ENCODE measurements around the gene SIKE1. TPM values are rescaled to one million over a fixed set of nuclear protein-coding genes. Genes with fewer than 3 reads are reported as not detected.
"Not testable (repeated sequence)": the region's sequence is repeated elsewhere in the genome, so short reads cannot be mapped to it uniquely, and the experiment has no call there.

SIKE1 gene
- 10 to 100 TPM; 26.0 to 43.2 TPM for total RNA-seq

GRCh38 chr1:114780344-114781226 lies at the start of gene SIKE1:
TSS of gene SIKE1 (minus strand) at chr1:114780685. CDS start at chr1:114780607, 78 bp downstream.
- no peak for TF ChIP-seq CTCF (IDR thresholded peaks at IDR 0.05)
- Histone ChIP-seq H3K27me3 (replicated peaks; ENCODE audit: insufficient read depth) (no peaks in the 10 kb centered on the region), H3K9me3 (no peaks in the 10 kb centered on the region), H3K27ac (peak within 1 kb of the TSS; percentile 86 to 93), H3K36me3 (peaks cover 4% of the 10 kb centered on the region), H3K4me3 (peak within 1 kb of the TSS; percentile 100), H3K4me1 (ENCODE audit: control insufficient read depth in 1 of 2, low read depth in 2 of 2) (peaks cover 0 to 15% of the 10 kb centered on the region in 2 donors)
- ATAC-seq (ENCODE audit: insufficient number of reproducible peaks, low FRiP score, low read depth) (peak; percentile 82), DNase-seq (ENCODE audit: low spot score) (peak; percentile 86)

GRCh38 chr1:114830075-114830474 lies 49.6 kb upstream of the SIKE1 start:
- H3K4me3 ChIP-seq; H3K4me1 ChIP-seq (ENCODE audit: control insufficient read depth in 1 of 2, low read depth in 2 of 2); H3K27ac ChIP-seq; DNase-seq (ENCODE audit: low spot score); ATAC-seq (ENCODE audit: insufficient number of reproducible peaks, low FRiP score, low read depth); H3K27me3 ChIP-seq (replicated peaks; ENCODE audit: insufficient read depth); H3K36me3 ChIP-seq; H3K9me3 ChIP-seq: not testable (repeated sequence)

- Histone ChIP-seq H3K4me3 (no peak overlapping the region), H3K4me1 (ENCODE audit: control insufficient read depth in 1 of 2, low read depth in 2 of 2) (no peaks in the 10 kb centered on the region), H3K9me3 (no peaks in the 10 kb centered on the region), H3K27me3 (replicated peaks; ENCODE audit: insufficient read depth) (no peaks in the 10 kb centered on the region), H3K36me3 (no peaks in the 10 kb centered on the region), H3K27ac (no peak overlapping the region)
- ATAC-seq (ENCODE audit: insufficient number of reproducible peaks, low FRiP score, low read depth) (no peak), DNase-seq (ENCODE audit: low spot score) (no peak)
- no peak for TF ChIP-seq CTCF (IDR thresholded peaks at IDR 0.05)
These were observed 47.8 kb upstream of the SIKE1 start for GRCh38 chr1:114828251-114828650.

GRCh38 chr1:114821978-114822377 lies 41.5 kb upstream of the SIKE1 start:
- no peaks in the 10 kb centered on the region for H3K36me3 ChIP-seq
- TF ChIP-seq CTCF (IDR thresholded peaks at IDR 0.05): no peak
- H3K27me3 ChIP-seq (replicated peaks; ENCODE audit: insufficient read depth): no peaks in the 10 kb centered on the region
- H3K4me3 ChIP-seq: no peak overlapping the region
- no peaks in the 10 kb centered on the region for H3K4me1 ChIP-seq (ENCODE audit: control insufficient read depth in 1 of 2, low read depth in 2 of 2)
- ATAC-seq (ENCODE audit: insufficient number of reproducible peaks, low FRiP score, low read depth) (no peak), DNase-seq (ENCODE audit: low spot score) (no peak)
- H3K27ac ChIP-seq: no peak overlapping the region
- peaks cover 3% of the 10 kb centered on the region for H3K9me3 ChIP-seq

- no peaks in the 10 kb centered on the region for H3K4me1 ChIP-seq (ENCODE audit: control insufficient read depth in 1 of 2, low read depth in 2 of 2)
- H3K9me3 ChIP-seq: peaks cover 3% of the 10 kb centered on the region
- H3K27me3 ChIP-seq (replicated peaks; ENCODE audit: insufficient read depth): no peaks in the 10 kb centered on the region
- no peak for ATAC-seq (ENCODE audit: insufficient number of reproducible peaks, low FRiP score, low read depth)
- TF ChIP-seq CTCF (IDR thresholded peaks at IDR 0.05): no peak
- no peak overlapping the region for H3K27ac ChIP-seq
- DNase-seq (ENCODE audit: low spot score): no peak
- H3K36me3 ChIP-seq: no peaks in the 10 kb centered on the region
- H3K4me3 ChIP-seq: no peak overlapping the region
These were observed 39.9 kb upstream of the SIKE1 start for GRCh38 chr1:114820392-114820791.

Data from thoracic aorta (tissue), 2 donors.